Dendritic cell treated with granulocyte-macrophage colony-stimulating factor and Interleukin-4, amounts not matched to agents 40 ng/mL and 50 ng/mL, for 4 days (primary cell): ENCODE measurements around the gene PGLYRP1.

Experiments used
- H3K27ac Mint-ChIP-seq: one replicate; pipeline ENCODE4 v1.8.0; 2022; ENCODE audit warnings: mild to moderate bottlenecking, mixed read lengths
- H3K27me3 Mint-ChIP-seq: one replicate; pipeline ENCODE4 v1.8.0; 2022; ENCODE audit warnings: mild to moderate bottlenecking, mixed read lengths
- H3K36me3 Mint-ChIP-seq: one replicate; pipeline ENCODE4 v1.8.0; 2022; ENCODE audit warnings: low read depth, mixed read lengths
- H3K4me1 Mint-ChIP-seq: one replicate; pipeline ENCODE4 v1.8.0; 2022; ENCODE audit warnings: low read depth, mixed read lengths
- H3K4me3 Mint-ChIP-seq: one replicate; pipeline ENCODE4 v1.8.0; 2022; ENCODE audit warnings: mild to moderate bottlenecking, moderate library complexity, mixed read lengths
- H3K9me3 Mint-ChIP-seq: one replicate; pipeline ENCODE4 v1.8.0; 2022; ENCODE audit warnings: mixed read lengths
- intact Hi-C: fragments of 100-400 bp; cut with micrococcal nuclease; formaldehyde crosslinking; loops from one replicate; pipeline ENCODE4 v1.15.0; 2022

The PGLYRP1 gene

GRCh38 chr19:46022431-46023310 lies at the start of gene PGLYRP1:
Gene PGLYRP1 (minus strand): TSS chr19:46023053. CDS start chr19:46023021, 32 bp downstream.
- Mint-ChIP-seq H3K4me1 (peaks cover 27% of the 10 kb centered on the region), H3K27ac (no peak within 1 kb of the TSS), H3K4me3 (no peak within 1 kb of the TSS), H3K27me3 (peaks cover 52% of the 10 kb centered on the region), H3K9me3 (no peaks in the 10 kb centered on the region), H3K36me3 (peaks cover 17% of the 10 kb centered on the region)
- intact Hi-C loops, result no loop called here

- no peaks in the 10 kb centered on the region for H3K9me3 Mint-ChIP-seq
- intact Hi-C loops, result no loop called here
- no peak overlapping the region for H3K4me3 Mint-ChIP-seq
- H3K4me1 Mint-ChIP-seq, result peaks cover 27% of the 10 kb centered on the region
- H3K27me3 Mint-ChIP-seq, result peaks cover 76% of the 10 kb centered on the region
- H3K27ac Mint-ChIP-seq, result no peak overlapping the region
- H3K36me3 Mint-ChIP-seq, result no peaks in the 10 kb centered on the region
Observed at GRCh38 chr19:46069806-46070341, 47.0 kb upstream of the PGLYRP1 start.

- Mint-ChIP-seq H3K27ac (no peak overlapping the region), H3K4me1 (peaks cover 26% of the 10 kb centered on the region), H3K4me3 (no peak overlapping the region), H3K36me3 (no peaks in the 10 kb centered on the region), H3K27me3 (peaks cover 72% of the 10 kb centered on the region), H3K9me3 (no peaks in the 10 kb centered on the region)
- intact Hi-C loops, result no loop called here
Observed at GRCh38 chr19:46068345-46069258, 45.7 kb upstream of the PGLYRP1 start.

- no peaks in the 10 kb centered on the region for H3K9me3 Mint-ChIP-seq
- no peak overlapping the region for H3K27ac Mint-ChIP-seq
- H3K27me3 Mint-ChIP-seq, result peaks cover 73% of the 10 kb centered on the region
- peaks cover 17% of the 10 kb centered on the region for H3K4me1 Mint-ChIP-seq
- no peak overlapping the region for H3K4me3 Mint-ChIP-seq
- H3K36me3 Mint-ChIP-seq, result no peaks in the 10 kb centered on the region
- intact Hi-C loops, result no loop called here
Observed at GRCh38 chr19:46067691-46068090, 44.8 kb upstream of the PGLYRP1 start.

- no peaks in the 10 kb centered on the region for H3K36me3 Mint-ChIP-seq
- intact Hi-C loops, result no loop called here
- no peak overlapping the region for H3K27ac Mint-ChIP-seq
- no peaks in the 10 kb centered on the region for H3K9me3 Mint-ChIP-seq
- no peak overlapping the region for H3K4me3 Mint-ChIP-seq
- peaks cover 13% of the 10 kb centered on the region for H3K4me1 Mint-ChIP-seq
- H3K27me3 Mint-ChIP-seq, result peaks cover 68% of the 10 kb centered on the region
Observed at GRCh38 chr19:46066471-46066870, 43.6 kb upstream of the PGLYRP1 start.

GRCh38 chr19:46065486-46066071 lies 42.7 kb upstream of the PGLYRP1 start:
- Mint-ChIP-seq H3K36me3 (no peaks in the 10 kb centered on the region), H3K9me3 (no peaks in the 10 kb centered on the region), H3K27ac (no peak overlapping the region), H3K4me3 (no peak overlapping the region), H3K27me3 (peaks cover 64% of the 10 kb centered on the region), H3K4me1 (peaks cover 13% of the 10 kb centered on the region)
- intact Hi-C loops, result no loop called here

GRCh38 chr19:46063201-46063600 lies 40.3 kb upstream of the PGLYRP1 start:
- Mint-ChIP-seq H3K4me1 (peaks cover 5% of the 10 kb centered on the region), H3K9me3 (no peaks in the 10 kb centered on the region), H3K4me3 (no peak overlapping the region), H3K36me3 (no peaks in the 10 kb centered on the region), H3K27ac (no peak overlapping the region), H3K27me3 (peaks cover 61% of the 10 kb centered on the region)
- intact Hi-C loops, result no loop called here

- no peaks in the 10 kb centered on the region for H3K9me3 Mint-ChIP-seq
- intact Hi-C loops, result no loop called here
Observed at GRCh38 chr19:46060012-46060411, 37.2 kb upstream of the PGLYRP1 start.

GRCh38 chr19:46058778-46059177 lies 35.9 kb upstream of the PGLYRP1 start:
- Mint-ChIP-seq H3K4me3 (no peak overlapping the region), H3K9me3 (no peaks in the 10 kb centered on the region), H3K27me3 (peaks cover 51% of the 10 kb centered on the region), H3K4me1 (no peaks in the 10 kb centered on the region), H3K27ac (no peak overlapping the region), H3K36me3 (no peaks in the 10 kb centered on the region)
- intact Hi-C loops, result no loop called here

More at GRCh38 chr19:46060012-46060411, 37.2 kb upstream of the PGLYRP1 start:
- H3K36me3 Mint-ChIP-seq, result no peaks in the 10 kb centered on the region
- peaks cover 47% of the 10 kb centered on the region for H3K27me3 Mint-ChIP-seq
- no peak overlapping the region for H3K4me3 Mint-ChIP-seq
- no peaks in the 10 kb centered on the region for H3K4me1 Mint-ChIP-seq
- no peak overlapping the region for H3K27ac Mint-ChIP-seq

- Mint-ChIP-seq H3K27me3 (peaks cover 49% of the 10 kb centered on the region), H3K27ac (no peak overlapping the region), H3K4me3 (no peak overlapping the region), H3K4me1 (no peaks in the 10 kb centered on the region), H3K9me3 (no peaks in the 10 kb centered on the region), H3K36me3 (no peaks in the 10 kb centered on the region)
- intact Hi-C loops, result no loop called here
Observed at GRCh38 chr19:46056536-46056935, 33.7 kb upstream of the PGLYRP1 start.

GRCh38 chr19:46052896-46053295 lies 30.0 kb upstream of the PGLYRP1 start:
- no peak overlapping the region for H3K4me3 Mint-ChIP-seq
- no peak overlapping the region for H3K27ac Mint-ChIP-seq
- intact Hi-C loops, result no loop called here
- peaks cover 59% of the 10 kb centered on the region for H3K27me3 Mint-ChIP-seq
- no peaks in the 10 kb centered on the region for H3K9me3 Mint-ChIP-seq
- H3K4me1 Mint-ChIP-seq, result no peaks in the 10 kb centered on the region
- no peaks in the 10 kb centered on the region for H3K36me3 Mint-ChIP-seq

- no peaks in the 10 kb centered on the region for H3K4me1 Mint-ChIP-seq
- H3K9me3 Mint-ChIP-seq, result no peaks in the 10 kb centered on the region
- intact Hi-C loops, result no loop called here
- no peak overlapping the region for H3K27ac Mint-ChIP-seq
- no peaks in the 10 kb centered on the region for H3K36me3 Mint-ChIP-seq
- H3K4me3 Mint-ChIP-seq, result no peak overlapping the region
- peaks cover 70% of the 10 kb centered on the region for H3K27me3 Mint-ChIP-seq
Observed at GRCh38 chr19:46049597-46049996, 26.7 kb upstream of the PGLYRP1 start.

- H3K27me3 Mint-ChIP-seq, result peaks cover 71% of the 10 kb centered on the region
- H3K9me3 Mint-ChIP-seq, result no peaks in the 10 kb centered on the region
- intact Hi-C loops, result no loop called here
- no peaks in the 10 kb centered on the region for H3K4me1 Mint-ChIP-seq
- no peak overlapping the region for H3K27ac Mint-ChIP-seq
- H3K36me3 Mint-ChIP-seq, result no peaks in the 10 kb centered on the region
- no peak overlapping the region for H3K4me3 Mint-ChIP-seq
Observed at GRCh38 chr19:46043519-46043918, 20.7 kb upstream of the PGLYRP1 start.
